Measurements from ENCODE around the gene CSTF1.

The CSTF1 gene

GRCh38 chr20:56430461-56430860 lies 38.0 kb downstream of the CSTF1 start:
- no peaks in the 10 kb centered on the region for H3K27me3 ChIP-seq (ENCODE audit: control insufficient read depth, insufficient read depth, low read length)
- H3K4me3 ChIP-seq (ENCODE audit: low read length): no peak overlapping the region
- H3K4me1 ChIP-seq (ENCODE audit: control insufficient read depth, insufficient read depth, low read length): peaks cover 16% of the 10 kb centered on the region

GRCh38 chr20:56430957-56431356 lies 38.5 kb downstream of the CSTF1 start:
- Histone ChIP-seq H3K4me2 (ENCODE audit: low read length) (no peak overlapping the region), H3K4me3 (ENCODE audit: low read length) (no peak overlapping the region), H3K9ac (ENCODE audit: low read depth, low read length) (no peak overlapping the region), H3K36me3 (ENCODE audit: insufficient read depth, low read length) (no peaks in the 10 kb centered on the region), H3K27me3 (ENCODE audit: control insufficient read depth, insufficient read depth, low read length) (no peaks in the 10 kb centered on the region), H3K4me1 (ENCODE audit: control insufficient read depth, insufficient read depth, low read length) (peaks cover 16% of the 10 kb centered on the region), H3K9me3 (replicated peaks; ENCODE audit: low read length) (no peaks in the 10 kb centered on the region)

More at GRCh38 chr20:56430461-56430860, 38.0 kb downstream of the CSTF1 start:
- Histone ChIP-seq H3K9ac (ENCODE audit: low read depth, low read length) (no peak overlapping the region), H3K9me3 (replicated peaks; ENCODE audit: low read length) (no peaks in the 10 kb centered on the region), H3K36me3 (ENCODE audit: insufficient read depth, low read length) (no peaks in the 10 kb centered on the region), H3K4me2 (ENCODE audit: low read length) (no peak overlapping the region)

GRCh38 chr20:56431471-56431870 lies 39.0 kb downstream of the CSTF1 start:
- H3K27me3 ChIP-seq (ENCODE audit: control insufficient read depth, insufficient read depth, low read length): no peaks in the 10 kb centered on the region
- H3K4me1 ChIP-seq (ENCODE audit: control insufficient read depth, insufficient read depth, low read length): peaks cover 16% of the 10 kb centered on the region
- no peak overlapping the region for H3K4me2 ChIP-seq (ENCODE audit: low read length)
- H3K36me3 ChIP-seq (ENCODE audit: insufficient read depth, low read length): no peaks in the 10 kb centered on the region
- H3K9ac ChIP-seq (ENCODE audit: low read depth, low read length): no peak overlapping the region
- H3K4me3 ChIP-seq (ENCODE audit: low read length): no peak overlapping the region
- no peaks in the 10 kb centered on the region for H3K9me3 ChIP-seq (replicated peaks; ENCODE audit: low read length)

- Histone ChIP-seq H3K36me3 (ENCODE audit: insufficient read depth, low read length) (no peaks in the 10 kb centered on the region), H3K4me3 (ENCODE audit: low read length) (no peak overlapping the region), H3K4me2 (ENCODE audit: low read length) (no peak overlapping the region), H3K9me3 (replicated peaks; ENCODE audit: low read length) (no peaks in the 10 kb centered on the region), H3K9ac (ENCODE audit: low read depth, low read length) (no peak overlapping the region), H3K27me3 (ENCODE audit: control insufficient read depth, insufficient read depth, low read length) (no peaks in the 10 kb centered on the region), H3K4me1 (ENCODE audit: control insufficient read depth, insufficient read depth, low read length) (peaks cover 16% of the 10 kb centered on the region)
These were observed 40.9 kb downstream of the CSTF1 start for GRCh38 chr20:56433221-56433879.

- Histone ChIP-seq H3K9ac (ENCODE audit: low read depth, low read length) (no peak overlapping the region), H3K27me3 (ENCODE audit: control insufficient read depth, insufficient read depth, low read length) (no peaks in the 10 kb centered on the region), H3K36me3 (ENCODE audit: insufficient read depth, low read length) (no peaks in the 10 kb centered on the region), H3K4me1 (ENCODE audit: control insufficient read depth, insufficient read depth, low read length) (peaks cover 17% of the 10 kb centered on the region), H3K9me3 (replicated peaks; ENCODE audit: low read length) (no peaks in the 10 kb centered on the region), H3K4me3 (ENCODE audit: low read length) (no peak overlapping the region), H3K4me2 (ENCODE audit: low read length) (no peak overlapping the region)
These were observed 41.4 kb downstream of the CSTF1 start for GRCh38 chr20:56433880-56434255.

GRCh38 chr20:56437196-56437960 lies 44.9 kb downstream of the CSTF1 start:
- no peak overlapping the region for H3K4me2 ChIP-seq (ENCODE audit: low read length)
- H3K9me3 ChIP-seq (replicated peaks; ENCODE audit: low read length): no peaks in the 10 kb centered on the region
- no peaks in the 10 kb centered on the region for H3K36me3 ChIP-seq (ENCODE audit: insufficient read depth, low read length)
- no peak overlapping the region for H3K4me3 ChIP-seq (ENCODE audit: low read length)
- H3K4me1 ChIP-seq (ENCODE audit: control insufficient read depth, insufficient read depth, low read length): peaks cover 23% of the 10 kb centered on the region
- H3K27me3 ChIP-seq (ENCODE audit: control insufficient read depth, insufficient read depth, low read length): no peaks in the 10 kb centered on the region
- no peak overlapping the region for H3K9ac ChIP-seq (ENCODE audit: low read depth, low read length)

GRCh38 chr20:56438284-56438683 lies 45.8 kb downstream of the CSTF1 start:
- Histone ChIP-seq H3K36me3 (ENCODE audit: insufficient read depth, low read length) (no peaks in the 10 kb centered on the region), H3K9ac (ENCODE audit: low read depth, low read length) (no peak overlapping the region), H3K27me3 (ENCODE audit: control insufficient read depth, insufficient read depth, low read length) (no peaks in the 10 kb centered on the region), H3K4me3 (ENCODE audit: low read length) (no peak overlapping the region), H3K4me1 (ENCODE audit: control insufficient read depth, insufficient read depth, low read length) (peaks cover 23% of the 10 kb centered on the region), H3K9me3 (replicated peaks; ENCODE audit: low read length) (no peaks in the 10 kb centered on the region), H3K4me2 (ENCODE audit: low read length) (no peak overlapping the region)

- no peaks in the 10 kb centered on the region for H3K36me3 ChIP-seq (ENCODE audit: insufficient read depth, low read length)
- no peak overlapping the region for H3K4me2 ChIP-seq (ENCODE audit: low read length)
- peaks cover 20% of the 10 kb centered on the region for H3K4me1 ChIP-seq (ENCODE audit: control insufficient read depth, insufficient read depth, low read length)
- no peaks in the 10 kb centered on the region for H3K9me3 ChIP-seq (replicated peaks; ENCODE audit: low read length)
- H3K27me3 ChIP-seq (ENCODE audit: control insufficient read depth, insufficient read depth, low read length): no peaks in the 10 kb centered on the region
- no peak overlapping the region for H3K4me3 ChIP-seq (ENCODE audit: low read length)
- peak overlapping the region; percentile 31 for H3K9ac ChIP-seq (ENCODE audit: low read depth, low read length)
These were observed 47.4 kb downstream of the CSTF1 start for GRCh38 chr20:56439771-56440291.

GRCh38 chr20:56440346-56441007 lies 48.0 kb downstream of the CSTF1 start:
- no peaks in the 10 kb centered on the region for H3K27me3 ChIP-seq (ENCODE audit: control insufficient read depth, insufficient read depth, low read length)
- H3K9me3 ChIP-seq (replicated peaks; ENCODE audit: low read length): no peaks in the 10 kb centered on the region
- H3K4me1 ChIP-seq (ENCODE audit: control insufficient read depth, insufficient read depth, low read length): peaks cover 20% of the 10 kb centered on the region
- H3K4me3 ChIP-seq (ENCODE audit: low read length): no peak overlapping the region
- no peak overlapping the region for H3K4me2 ChIP-seq (ENCODE audit: low read length)
- H3K36me3 ChIP-seq (ENCODE audit: insufficient read depth, low read length): no peaks in the 10 kb centered on the region
- peak overlapping the region; percentile 31 for H3K9ac ChIP-seq (ENCODE audit: low read depth, low read length)

- Histone ChIP-seq H3K9me3 (replicated peaks; ENCODE audit: low read length) (no peaks in the 10 kb centered on the region), H3K4me3 (ENCODE audit: low read length) (no peak overlapping the region), H3K27me3 (ENCODE audit: control insufficient read depth, insufficient read depth, low read length) (no peaks in the 10 kb centered on the region), H3K4me1 (ENCODE audit: control insufficient read depth, insufficient read depth, low read length) (peaks cover 20% of the 10 kb centered on the region), H3K9ac (ENCODE audit: low read depth, low read length) (no peak overlapping the region), H3K4me2 (ENCODE audit: low read length) (no peak overlapping the region), H3K36me3 (ENCODE audit: insufficient read depth, low read length) (no peaks in the 10 kb centered on the region)
These were observed 50.2 kb downstream of the CSTF1 start for GRCh38 chr20:56442389-56443365.
